ENCODE measurements around the gene SNTG2. TPM values are rescaled to one million over a fixed set of nuclear protein-coding genes. Genes with fewer than 3 reads are reported as not detected.

Gene SNTG2
- total RNA-seq, 2 donors from 2014 or later, result 4.1 to 11.9 TPM

- no peaks in the 10 kb centered on the region for H3K36me3 ChIP-seq (ENCODE audit: control insufficient read depth, insufficient read depth, low read length)
- no peaks in the 10 kb centered on the region for H3K36me3 Mint-ChIP-seq (ENCODE audit: low read depth)
- no peaks in the 10 kb centered on the region for H3K4me1 Mint-ChIP-seq
- no peaks in the 10 kb centered on the region for H3K27me3 Mint-ChIP-seq (ENCODE audit: insufficient read depth)
- 93 to 96% methylated on average over 4 to 8 of the region's 8 CpGs for WGBS, 2 experiments (ENCODE audit: insufficient coverage in 1 of 2, insufficient read length in 1 of 2)
- H3K27ac Mint-ChIP-seq, result no peak overlapping the region
- DNase-seq, result no peak
- H3K27ac ChIP-seq (ENCODE audit: low read depth, low read length), result no peak overlapping the region
- H3K9me3 ChIP-seq (ENCODE audit: control insufficient read depth, low read length), result no peaks in the 10 kb centered on the region
- H3K9ac ChIP-seq (ENCODE audit: extremely low read depth, low read length, poor library complexity, severe bottlenecking), result no peak overlapping the region
- no peak overlapping the region for H3K4me3 Mint-ChIP-seq
- no peaks in the 10 kb centered on the region for H3K9me3 Mint-ChIP-seq
- no peak for TF ChIP-seq CTCF (conservative IDR thresholded peaks at IDR 0.05)
- H3K4me3 ChIP-seq (ENCODE audit: low read length), result no peak overlapping the region
- no peaks in the 10 kb centered on the region for H3K27me3 ChIP-seq (ENCODE audit: control insufficient read depth, insufficient read depth, low read length, poor library complexity, severe bottlenecking)
- no peaks in the 10 kb centered on the region for H3K4me1 ChIP-seq (ENCODE audit: control insufficient read depth, insufficient read depth, low read length)
Observed at GRCh38 chr2:1016500-1016899, 65.9 kb downstream of the SNTG2 start.

- H3K9me3 ChIP-seq (ENCODE audit: control insufficient read depth, low read length), result no peaks in the 10 kb centered on the region
- Mint-ChIP-seq H3K4me1 (peaks cover 1% of the 10 kb centered on the region), H3K36me3 (ENCODE audit: low read depth) (no peaks in the 10 kb centered on the region), H3K27me3 (ENCODE audit: insufficient read depth) (no peaks in the 10 kb centered on the region), H3K9me3 (no peaks in the 10 kb centered on the region), H3K4me3 (no peak overlapping the region), H3K27ac (no peak overlapping the region)
- H3K4me1 ChIP-seq (ENCODE audit: control insufficient read depth, insufficient read depth, low read length), result no peaks in the 10 kb centered on the region
- no peak overlapping the region for H3K27ac ChIP-seq (ENCODE audit: low read depth, low read length)
- H3K4me3 ChIP-seq (ENCODE audit: low read length), result no peak overlapping the region
- H3K36me3 ChIP-seq (ENCODE audit: control insufficient read depth, insufficient read depth, low read length), result no peaks in the 10 kb centered on the region
- H3K9ac ChIP-seq (ENCODE audit: extremely low read depth, low read length, poor library complexity, severe bottlenecking), result no peak overlapping the region
- no peak for TF ChIP-seq CTCF (conservative IDR thresholded peaks at IDR 0.05)
- H3K27me3 ChIP-seq (ENCODE audit: control insufficient read depth, insufficient read depth, low read length, poor library complexity, severe bottlenecking), result no peaks in the 10 kb centered on the region
- no peak for DNase-seq
- WGBS, 2 experiments (ENCODE audit: insufficient coverage in 1 of 2, insufficient read length in 1 of 2), result 79 to 87% methylated on average over 3 to 6 of the region's 6 CpGs
Observed at GRCh38 chr2:1017827-1018226, 67.2 kb downstream of the SNTG2 start.

GRCh38 chr2:1020206-1020605 is 69.6 kb downstream of the SNTG2 start:
- H3K27me3 ChIP-seq (ENCODE audit: control insufficient read depth, insufficient read depth, low read length, poor library complexity, severe bottlenecking), result no peaks in the 10 kb centered on the region
- no peaks in the 10 kb centered on the region for H3K9me3 Mint-ChIP-seq

More at GRCh38 chr2:1020206-1020605, 69.6 kb downstream of the SNTG2 start:
- no peak for DNase-seq
- H3K4me3 ChIP-seq (ENCODE audit: low read length), result no peak overlapping the region
- no peaks in the 10 kb centered on the region for H3K4me1 ChIP-seq (ENCODE audit: control insufficient read depth, insufficient read depth, low read length)
- Mint-ChIP-seq H3K27ac (no peak overlapping the region), H3K4me1 (peaks cover 1% of the 10 kb centered on the region), H3K27me3 (ENCODE audit: insufficient read depth) (no peaks in the 10 kb centered on the region), H3K36me3 (ENCODE audit: low read depth) (no peaks in the 10 kb centered on the region), H3K4me3 (no peak overlapping the region)
- no peak overlapping the region for H3K9ac ChIP-seq (ENCODE audit: extremely low read depth, low read length, poor library complexity, severe bottlenecking)
- H3K27ac ChIP-seq (ENCODE audit: low read depth, low read length), result no peak overlapping the region
- no peaks in the 10 kb centered on the region for H3K9me3 ChIP-seq (ENCODE audit: control insufficient read depth, low read length)
- H3K36me3 ChIP-seq (ENCODE audit: control insufficient read depth, insufficient read depth, low read length), result no peaks in the 10 kb centered on the region
- no peak for TF ChIP-seq CTCF (conservative IDR thresholded peaks at IDR 0.05)
- WGBS, 2 experiments (ENCODE audit: insufficient coverage in 1 of 2, insufficient read length in 1 of 2), result 80 to 92% methylated on average over 2 to 3 of the region's 3 CpGs

Measured in endodermal cell (in vitro differentiated cells).